Stimulated activated CD8-positive, alpha-beta memory T cell treated with anti-CD3 and anti-CD28 coated beads, Interleukin-4, amount 100 ng/mL, for 48 hours (primary cell): ENCODE results near the gene RGS6.

Experiments
- DNase-seq: peaks from one replicate; pipeline ENCODE4 v3.0.0-alpha.2; 2020

Gene RGS6

GRCh38 chr14:72597252-72598233 is 665.3 kb downstream of the RGS6 start:
- DNase-seq = no peak

GRCh38 chr14:72598306-72598705 is 666.1 kb downstream of the RGS6 start:
- no peak for DNase-seq

- no peak for DNase-seq
Measured at GRCh38 chr14:72599579-72600470, 667.6 kb downstream of the RGS6 start.

GRCh38 chr14:72600551-72601330 is 668.5 kb downstream of the RGS6 start:
- no peak for DNase-seq

GRCh38 chr14:72603639-72604038 is 671.4 kb downstream of the RGS6 start:
- DNase-seq = no peak

- peak; percentile 15 for DNase-seq
Measured at GRCh38 chr14:72604133-72604532, 671.9 kb downstream of the RGS6 start.

- peak; percentile 7 for DNase-seq
Measured at GRCh38 chr14:72605096-72605920, 673.1 kb downstream of the RGS6 start.

GRCh38 chr14:72605921-72606220 is 673.6 kb downstream of the RGS6 start:
- DNase-seq = no peak

- no peak for DNase-seq
Measured at GRCh38 chr14:72606879-72607278, 674.6 kb downstream of the RGS6 start.

GRCh38 chr14:72607386-72608130 is 675.3 kb downstream of the RGS6 start:
- DNase-seq = peak; percentile 8

- peak; percentile 10 for DNase-seq
Measured at GRCh38 chr14:72608391-72609204, 676.4 kb downstream of the RGS6 start.

- DNase-seq = peak; percentile 16
Measured at GRCh38 chr14:72609205-72609916, 677.1 kb downstream of the RGS6 start.

GRCh38 chr14:72610096-72610830 is 678.0 kb downstream of the RGS6 start:
- DNase-seq = peak; percentile 2

GRCh38 chr14:72610831-72611200 is 678.6 kb downstream of the RGS6 start:
- DNase-seq = no peak

- DNase-seq = no peak
Measured at GRCh38 chr14:72611506-72611905, 679.3 kb downstream of the RGS6 start.

- DNase-seq = no peak
Measured at GRCh38 chr14:72612041-72612440, 679.8 kb downstream of the RGS6 start.

- no peak for DNase-seq
Measured at GRCh38 chr14:72613231-72613974, 681.2 kb downstream of the RGS6 start.

GRCh38 chr14:72613975-72614319 is 681.7 kb downstream of the RGS6 start:
- DNase-seq = no peak
